ENCODE results near the gene RGS7. TPM values are rescaled to one million over a fixed set of nuclear protein-coding genes. Genes with fewer than 3 reads are reported as not detected.

RGS7 gene
- total and polyA plus RNA-seq, 2 of the 4 experiments (the other 2 are of a cell fraction), result 0.58 to 0.72 TPM

- Histone ChIP-seq H3K9me1 (ENCODE audit: insufficient read depth, low read length) (no peaks in the 10 kb centered on the region), H3K56ac (ENCODE audit: extremely low read depth, insufficient read depth, low read length) (no peak overlapping the region), H4K91ac (ENCODE audit: insufficient read depth, low read depth, low read length) (no peak overlapping the region), H2BK5ac (ENCODE audit: low read depth, low read length, poor library complexity, severe bottlenecking) (no peak overlapping the region), H3K36me3 (ENCODE audit: control insufficient read depth, insufficient read depth, low read length) (no peaks in the 10 kb centered on the region), H4K8ac (ENCODE audit: low read depth in 2 of 2, low read length in 2 of 2) (no peak overlapping the region), H2BK20ac (ENCODE audit: low read depth, low read length) (no peak overlapping the region), H3K9me3 (ENCODE audit: control insufficient read depth, insufficient read depth, low read length) (no peaks in the 10 kb centered on the region), H3K18ac (ENCODE audit: low read depth, low read length) (no peak overlapping the region), H3K4me2 (ENCODE audit: low read depth, low read length) (peak overlapping the region; percentile 67; the same call in 1 of the 2 replicates), H3K9ac (ENCODE audit: low read depth, low read length) (no peak overlapping the region), H3K23ac (ENCODE audit: low read depth, low read length) (no peak overlapping the region), H2BK120ac (ENCODE audit: low read depth, low read length) (no peak overlapping the region), H4K5ac (ENCODE audit: low read depth, low read length) (no peak overlapping the region), H3K27ac (ENCODE audit: insufficient read depth, low read length) (no peak overlapping the region), H3K4me3 (ENCODE audit: insufficient read depth, low read depth, low read length) (peak overlapping the region; percentile 59), H3K79me1 (ENCODE audit: low read depth in 1 of 2, low read length in 2 of 2) (no peaks in the 10 kb centered on the region), H3K27me3 (ENCODE audit: control insufficient read depth, insufficient read depth, low read length) (peaks cover 15% of the 10 kb centered on the region), H3K4me1 (ENCODE audit: control insufficient read depth, insufficient read depth, low read length) (no peaks in the 10 kb centered on the region), H3K4ac (ENCODE audit: low read depth, low read length) (no peak overlapping the region), H3K14ac (replicated peaks; ENCODE audit: low read depth, low read length) (no peak overlapping the region), H2AK5ac (ENCODE audit: low read depth, low read length) (no peak overlapping the region), H2AK9ac (replicated peaks; ENCODE audit: low read depth, low read length, poor library complexity) (no peak overlapping the region), H2BK15ac (ENCODE audit: low read depth, low read length) (no peak overlapping the region), H4K20me1 (ENCODE audit: insufficient read depth, low read length) (no peaks in the 10 kb centered on the region), H2AFZ (replicated peaks; ENCODE audit: low read length, poor library complexity) (peak overlapping the region; percentile 89)
- dilution Hi-C loops (cut with HindIII; ENCODE audit: low sequenced_read_pairs, unreplicated experiment), result no loop called here
- 8% methylated on average over 15 of the region's 33 CpGs; no CpG with 5 or more reads in 1 of the 2 experiments for WGBS, 2 experiments (ENCODE audit: extremely low coverage in 2 of 2, insufficient read length in 1 of 2)
- BruUV-seq (replicated peaks), result no TSS peak
- DNase-seq (no peak), ATAC-seq (ENCODE audit: low read depth) (no peak)
- ChIA-PET POLR2A (ENCODE audit: unreplicated experiment) (no interaction called here), CTCF (no interaction called here)
- intact Hi-C loops (cut with micrococcal nuclease), result loop anchor here (5.0 kb wide), 1 partner anchor 125 kb away; no protein-coding TSS in a partner anchor
- in situ Hi-C loops (cut with MboI; ENCODE audit: low sequenced_read_pairs), result no loop called here
- no peak for TF ChIP-seq MXI1 (IDR thresholded peaks at IDR 0.05; ENCODE audit: borderline replicate concordance, low read depth, low read length)
- no peak for TF ChIP-seq SMC3 (IDR thresholded peaks at IDR 0.05; ENCODE audit: low read depth, low read length)
- no peak for TF ChIP-seq RFX5 (IDR thresholded peaks at IDR 0.05; ENCODE audit: low read depth, low read length)
- no peak for TF ChIP-seq MAFK (IDR thresholded peaks at IDR 0.05; ENCODE audit: low read depth, low read length)
- TF ChIP-seq USF2 (IDR thresholded peaks at IDR 0.05; ENCODE audit: low read depth, low read length), result no peak
- TF ChIP-seq CTCF (conservative IDR thresholded peaks at IDR 0.05; ENCODE audit: low read depth, low read length), result no peak
- TF ChIP-seq POLR2A (IDR thresholded peaks at IDR 0.05; ENCODE audit: low read depth, low read length), result no peak
- TF ChIP-seq RCOR1 (IDR thresholded peaks at IDR 0.05; ENCODE audit: insufficient replicate concordance, low read length), result no peak
- TF ChIP-seq RAD21 (IDR thresholded peaks at IDR 0.05; ENCODE audit: low read length), result no peak
- no peak for TF ChIP-seq CHD1 (IDR thresholded peaks at IDR 0.05; ENCODE audit: low read depth, low read length)
- no peak for TF ChIP-seq BHLHE40 (IDR thresholded peaks at IDR 0.05; ENCODE audit: low read depth, low read length)
- no peak for TF ChIP-seq ELK1 (IDR thresholded peaks at IDR 0.05; ENCODE audit: borderline replicate concordance, low read depth, low read length)
- TF ChIP-seq NFE2L2 (IDR thresholded peaks at IDR 0.05; ENCODE audit: low read depth, low read length), result no peak
- TF ChIP-seq MAZ (IDR thresholded peaks at IDR 0.05; ENCODE audit: borderline replicate concordance, low read depth, low read length), result no peak
Measured at GRCh38 chr1:241357366-241358340, 648 bp upstream of the RGS7 start.

Data from IMR-90 (cell line).